ENCODE measurements around the gene PRPF40A. TPM values are rescaled to one million over a fixed set of nuclear protein-coding genes. Genes with fewer than 3 reads are reported as not detected.
A peak's percentile ranks its signal among the peaks of the same experiment; 100 is the strongest.
"Not testable (repeated sequence)": the region's sequence is repeated elsewhere in the genome, so short reads cannot be mapped to it uniquely, and the experiment has no call there.

Gene PRPF40A
- total RNA-seq, 2 donors from 2014 or later = 82.6 to 97.9 TPM

- WGBS = 37% methylated on average over 2 of the region's 2 CpGs
- intact Hi-C loops (cut with DNase I) = no loop called here
- H3K36me3 ChIP-seq = no peaks in the 10 kb centered on the region
- H3K9me3 ChIP-seq = no peaks in the 10 kb centered on the region
- H3K4me3 ChIP-seq = no peak overlapping the region
- no peaks in the 10 kb centered on the region for H3K4me1 ChIP-seq (replicated peaks)
- H3K27ac ChIP-seq = no peak overlapping the region
- no peak for TF ChIP-seq POLR2A (IDR thresholded peaks at IDR 0.05)
- no peak for TF ChIP-seq POLR2AphosphoS5 (IDR thresholded peaks at IDR 0.05)
- TF ChIP-seq CTCF (IDR thresholded peaks at IDR 0.05) = peak; percentile 48 to 94 (median 73)
- no peaks in the 10 kb centered on the region for H3K27me3 ChIP-seq (replicated peaks; ENCODE audit: insufficient read depth)
- no peak for DNase-seq (ENCODE audit: low spot score)
Measured at GRCh38 chr2:152740743-152741328, 23.6 kb upstream of the PRPF40A start.

- H3K9me3 ChIP-seq; intact Hi-C loops (cut with DNase I); H3K27ac ChIP-seq; H3K36me3 ChIP-seq; H3K4me3 ChIP-seq; DNase-seq (ENCODE audit: low spot score); H3K4me1 ChIP-seq (replicated peaks); H3K27me3 ChIP-seq (replicated peaks; ENCODE audit: insufficient read depth): not testable (repeated sequence)
- 100% methylated on average over 1 of the region's 1 CpG for WGBS
Measured at GRCh38 chr2:152739705-152740104, 22.4 kb upstream of the PRPF40A start.

- H3K4me1 ChIP-seq (replicated peaks) = no peaks in the 10 kb centered on the region
- DNase-seq (ENCODE audit: low spot score) = no peak
- no peak overlapping the region for H3K27ac ChIP-seq
- TF ChIP-seq POLR2AphosphoS5 (IDR thresholded peaks at IDR 0.05) = no peak
- TF ChIP-seq CTCF (IDR thresholded peaks at IDR 0.05) = no peak
- TF ChIP-seq POLR2A (IDR thresholded peaks at IDR 0.05) = no peak
- no peaks in the 10 kb centered on the region for H3K27me3 ChIP-seq (replicated peaks; ENCODE audit: insufficient read depth)
- H3K4me3 ChIP-seq = no peak overlapping the region
- no peaks in the 10 kb centered on the region for H3K9me3 ChIP-seq
- WGBS = 98% methylated on average over 2 of the region's 2 CpGs
- intact Hi-C loops (cut with DNase I) = no loop called here
- no peaks in the 10 kb centered on the region for H3K36me3 ChIP-seq
Measured at GRCh38 chr2:152738438-152738837, 21.2 kb upstream of the PRPF40A start.

- intact Hi-C loops (cut with DNase I) = not testable (repeated sequence)
Measured at GRCh38 chr2:152737509-152737908, 20.2 kb upstream of the PRPF40A start.

GRCh38 chr2:152730591-152731333 lies 13.5 kb upstream of the PRPF40A start:
- H3K36me3 ChIP-seq = no peaks in the 10 kb centered on the region
- H3K9me3 ChIP-seq = no peaks in the 10 kb centered on the region
- peak overlapping the region in 1 of 2 donors; percentile 60 for H3K27ac ChIP-seq
- TF ChIP-seq CTCF (IDR thresholded peaks at IDR 0.05) (no peak), POLR2AphosphoS5 (IDR thresholded peaks at IDR 0.05) (peak; percentile 69)
- peak; percentile 32 for DNase-seq (ENCODE audit: low spot score)
- no peak overlapping the region for H3K4me3 ChIP-seq
- H3K27me3 ChIP-seq (replicated peaks; ENCODE audit: insufficient read depth) = no peaks in the 10 kb centered on the region
- intact Hi-C loops (cut with DNase I) = no loop called here
- 61% methylated on average over 1 of the region's 1 CpG for WGBS
- peaks cover 5% of the 10 kb centered on the region for H3K4me1 ChIP-seq (replicated peaks)

More at GRCh38 chr2:152737509-152737908, 20.2 kb upstream of the PRPF40A start:
- H3K4me3 ChIP-seq; H3K27me3 ChIP-seq (replicated peaks; ENCODE audit: insufficient read depth); H3K4me1 ChIP-seq (replicated peaks); H3K27ac ChIP-seq; DNase-seq (ENCODE audit: low spot score); H3K9me3 ChIP-seq; H3K36me3 ChIP-seq: not testable (repeated sequence)
- 76% methylated on average over 1 of the region's 1 CpG for WGBS

- Histone ChIP-seq H3K27ac (no peak overlapping the region), H3K9me3 (no peaks in the 10 kb centered on the region), H3K36me3 (no peaks in the 10 kb centered on the region), H3K4me1 (replicated peaks) (peaks cover 5% of the 10 kb centered on the region), H3K4me3 (no peak overlapping the region), H3K27me3 (replicated peaks; ENCODE audit: insufficient read depth) (no peaks in the 10 kb centered on the region)
- DNase-seq (ENCODE audit: low spot score) = no peak
- intact Hi-C loops (cut with DNase I) = no loop called here
- WGBS = 71% methylated on average over 2 of the region's 2 CpGs
- TF ChIP-seq POLR2A (IDR thresholded peaks at IDR 0.05) = no peak
- no peak for TF ChIP-seq CTCF (IDR thresholded peaks at IDR 0.05)
- TF ChIP-seq POLR2AphosphoS5 (IDR thresholded peaks at IDR 0.05) = no peak
Measured at GRCh38 chr2:152729844-152730243, 12.6 kb upstream of the PRPF40A start.
